CD4-positive, alpha-beta T cell treated with Interferon gamma for 1 hour (primary cell): ENCODE results near the gene NT5DC2.

ENCODE experiments used
- DNase-seq: peaks from one replicate; pipeline ENCODE4 v3.0.0-alpha.2; 2020

NT5DC2 gene

GRCh38 chr3:52533623-52534280, at the start of gene NT5DC2:
TSS of gene NT5DC2 (minus strand) at chr3:52533857. CDS start at chr3:52533737, 120 bp downstream.
- DNase-seq = peak; percentile 73

GRCh38 chr3:52574056-52574965, 40.7 kb upstream of the NT5DC2 start:
- DNase-seq = no peak

GRCh38 chr3:52572221-52572620, 38.6 kb upstream of the NT5DC2 start:
- no peak for DNase-seq

GRCh38 chr3:52570076-52570475, 36.4 kb upstream of the NT5DC2 start:
- no peak for DNase-seq

GRCh38 chr3:52568069-52568468, 34.4 kb upstream of the NT5DC2 start:
- no peak for DNase-seq

GRCh38 chr3:52563984-52564383, 30.3 kb upstream of the NT5DC2 start:
- no peak for DNase-seq

- no peak for DNase-seq
Measured at GRCh38 chr3:52561028-52561747, 27.5 kb upstream of the NT5DC2 start.

GRCh38 chr3:52558436-52558835, 24.8 kb upstream of the NT5DC2 start:
- DNase-seq = no peak

- no peak for DNase-seq
Measured at GRCh38 chr3:52557011-52557960, 23.6 kb upstream of the NT5DC2 start.

GRCh38 chr3:52555056-52555455, 21.4 kb upstream of the NT5DC2 start:
- no peak for DNase-seq

GRCh38 chr3:52554026-52554755, 20.5 kb upstream of the NT5DC2 start:
- DNase-seq = no peak

GRCh38 chr3:52552089-52552488, 18.4 kb upstream of the NT5DC2 start:
- no peak for DNase-seq

- DNase-seq = no peak
Measured at GRCh38 chr3:52551118-52551517, 17.5 kb upstream of the NT5DC2 start.

GRCh38 chr3:52547143-52547542, 13.5 kb upstream of the NT5DC2 start:
- DNase-seq = no peak

- DNase-seq = no peak
Measured at GRCh38 chr3:52546111-52546901, 12.6 kb upstream of the NT5DC2 start.

- DNase-seq = no peak
Measured at GRCh38 chr3:52544937-52545336, 11.3 kb upstream of the NT5DC2 start.

GRCh38 chr3:52541050-52541449, 7.4 kb upstream of the NT5DC2 start:
- no peak for DNase-seq

- DNase-seq = no peak
Measured at GRCh38 chr3:52539010-52539653, 5.5 kb upstream of the NT5DC2 start.

GRCh38 chr3:52537726-52538421, 4.2 kb upstream of the NT5DC2 start:
- no peak for DNase-seq
